B cell (primary cell): Measurements from ENCODE around the gene CCDC126. TPM values are rescaled to one million over a fixed set of nuclear protein-coding genes. Genes with fewer than 3 reads are reported as not detected.

Source experiments
- ATAC-seq: fragments of 200-7000 bp; cut with Tn5 transposase; one replicate; pipeline ENCODE4 v1.10.0; 2021; ENCODE audit warnings: low read depth, mild to moderate bottlenecking, moderate number of reproducible peaks, moderate library complexity
- CTCF ChIA-PET: fragments of 350-600 bp; sonication (Branson Sonifier 250); formaldehyde crosslinking; loops from one replicate; lab custom pipeline; 2021; ENCODE audit warnings: antibody characterized with exemption, inconsistent platforms; lab: Charles Lee
- POLR2A ChIA-PET: fragments of 350-600 bp; sonication (Branson Sonifier 250); formaldehyde crosslinking; loops from one replicate; lab custom pipeline; 2021; ENCODE audit warnings: antibody characterized with exemption; lab: Charles Lee
- DNase-seq: peaks from one replicate; pipeline ENCODE4 v3.0.0; 2013
- H2AFZ ChIP-seq: 2 replicates; pipeline ENCODE4 v1.6.1; 2012; ENCODE audit warnings: mild to moderate bottlenecking, low read depth, low read length; ENCODE audit not compliant: insufficient read depth, poor library complexity, severe bottlenecking
- H3K27ac ChIP-seq, 2 donors: 1 replicate in 1 of 2; 2 replicates in 1 of 2; pipeline ENCODE4 v1.5.1; 2012 to 2013; ENCODE audit warnings: low read length in 2 of 2, mild to moderate bottlenecking in 2 of 2, moderate library complexity in 1 of 2
- H3K27me3 ChIP-seq, 4 experiments: fragments of 200-600 bp in 1 of 4; sonication (generic) in 1 of 4; replicated peaks in 1 of 4; 1 replicate in 2 of 4; 2 replicates in 2 of 4; pipeline versions ENCODE4 v1.6.1 to v1.7.0; 2013 to 2016; ENCODE audit warnings: low read length in 3 of 4, mild to moderate bottlenecking in 2 of 4, mixed read lengths in 1 of 4, moderate library complexity in 1 of 4; ENCODE audit not compliant: insufficient read depth in 4 of 4, control insufficient read depth in 3 of 4; ENCODE audit errors: control extremely low read depth in 1 of 4
- H3K36me3 ChIP-seq, 2 experiments: replicated peaks in 1 of 2; 1 replicate in 1 of 2; 2 replicates in 1 of 2; pipeline versions ENCODE4 v1.6.1 to v1.7.1; 2013; ENCODE audit warnings: low read length in 1 of 2; ENCODE audit not compliant: insufficient read depth in 2 of 2, control insufficient read depth in 1 of 2; ENCODE audit errors: control extremely low read depth in 1 of 2, extremely low read depth in 1 of 2
- H3K4me1 ChIP-seq, 2 donors: fragments of 200-600 bp in 1 of 2; sonication (generic) in 1 of 2; 1 replicate in 1 of 2; 2 replicates in 1 of 2; pipeline versions ENCODE4 v1.5.1 to v1.6.1; 2013 to 2017; ENCODE audit warnings: low read length in 2 of 2; ENCODE audit not compliant: control insufficient read depth in 2 of 2, insufficient read depth in 2 of 2
- H3K4me2 ChIP-seq: replicated peaks from 2 replicates; pipeline ENCODE3; 2012; ENCODE audit warnings: mild to moderate bottlenecking, low read depth, low read length; ENCODE audit not compliant: poor library complexity, severe bottlenecking
- H3K4me3 ChIP-seq, 5 experiments: fragments of 200-600 bp in 1 of 5; sonication (generic) in 1 of 5; 1 replicate in 3 of 5; 2 replicates in 2 of 5; pipeline versions ENCODE4 v1.5.1 to v1.7.0; 2011 to 2016; ENCODE audit warnings: low read length in 4 of 5, mild to moderate bottlenecking in 4 of 5, low read depth in 2 of 5, control low read depth in 1 of 5, moderate library complexity in 1 of 5; ENCODE audit not compliant: insufficient read depth in 1 of 5; ENCODE audit errors: control extremely low read depth in 1 of 5, extremely low read depth in 1 of 5
- H3K79me2 ChIP-seq: fragments of 200-600 bp; sonication (generic); one replicate; pipeline ENCODE4 v1.6.0; 2016; ENCODE audit warnings: low read length; ENCODE audit not compliant: control insufficient read depth, insufficient read depth
- H3K9ac ChIP-seq: fragments of 200-600 bp; sonication (generic); 2 replicates; pipeline ENCODE4 v1.6.1; 2017; ENCODE audit warnings: mild to moderate bottlenecking, low read length, moderate library complexity
- H3K9me3 ChIP-seq, 3 donors: one replicate each; pipeline versions ENCODE4 v1.6.1 to v1.7.1; 2013; ENCODE audit warnings: low read length in 2 of 3; ENCODE audit not compliant: control insufficient read depth in 2 of 3, insufficient read depth in 1 of 3; ENCODE audit errors: control extremely low read depth in 1 of 3
- H4K20me1 ChIP-seq: 2 replicates; pipeline ENCODE4 v1.6.0; 2012; ENCODE audit warnings: mild to moderate bottlenecking, low read length; ENCODE audit not compliant: insufficient read depth, control insufficient read depth, poor library complexity, severe bottlenecking
- H3K27ac Mint-ChIP-seq: one replicate; pipeline ENCODE4 v1.8.0; 2021; ENCODE audit warnings: mixed read lengths
- H3K27me3 Mint-ChIP-seq: one replicate; pipeline ENCODE4 v1.8.0; 2021; ENCODE audit warnings: mixed read lengths
- H3K4me1 Mint-ChIP-seq: one replicate; pipeline ENCODE4 v1.8.0; 2021; ENCODE audit warnings: mixed read lengths
- H3K4me3 Mint-ChIP-seq: one replicate; pipeline ENCODE4 v1.8.0; 2021; ENCODE audit warnings: mixed read lengths
- H3K9me3 Mint-ChIP-seq: one replicate; pipeline ENCODE4 v1.8.0; 2022; ENCODE audit warnings: mixed read lengths; ENCODE audit not compliant: insufficient read depth
- EZH2 ChIP-seq: IDR thresholded peaks from 2 replicates; pipeline ENCODE4 v1.6.1; 2012; ENCODE audit warnings: borderline replicate concordance, low read depth, mild to moderate bottlenecking, moderate library complexity, low read length; ENCODE audit not compliant: insufficient read depth, poor library complexity, severe bottlenecking
- WGBS: methylation state at CpG from one replicate; pipeline ENCODE4 v1.1.5; 2013; ENCODE audit warnings: missing lambda C conversion rate; ENCODE audit not compliant: insufficient coverage; 5-methylcytosine and 5-hydroxymethylcytosine counted together
- intact Hi-C: fragments of 100-400 bp; cut with micrococcal nuclease; formaldehyde crosslinking; loops from one replicate; pipeline ENCODE4 v1.10.0; 2022
- polyA plus RNA-seq: library from polyadenylated mRNA; depleted of rRNA; stranded (reverse); fragments of >200 nt; gene quantifications from 2 replicates; pipeline ENCODE4 v1.2.3, GENCODE V29; 2012
- total RNA-seq, 2 donors: library from RNA; stranded (reverse); fragments of 120-200 nt in 1 of 2; gene quantifications; 1 replicate in 1 of 2; 2 replicates in 1 of 2; pipeline versions ENCODE4 v1.2.3 to v1.2.4, GENCODE V29; 2013 to 2022
- TF ChIP-seq, protein P1 (sequence below): fragments of 200-600 bp; IDR thresholded peaks from one replicate; pipeline ENCODE4 v1.8.0; 2022; ENCODE audit warnings: antibody characterized with exemption, mild to moderate bottlenecking

Gene CCDC126
- total and polyA plus RNA-seq, 2 donors (not counting 1 experiment from before 2014, with no cell fraction given): 3.1 to 18.0 TPM

DNA sequence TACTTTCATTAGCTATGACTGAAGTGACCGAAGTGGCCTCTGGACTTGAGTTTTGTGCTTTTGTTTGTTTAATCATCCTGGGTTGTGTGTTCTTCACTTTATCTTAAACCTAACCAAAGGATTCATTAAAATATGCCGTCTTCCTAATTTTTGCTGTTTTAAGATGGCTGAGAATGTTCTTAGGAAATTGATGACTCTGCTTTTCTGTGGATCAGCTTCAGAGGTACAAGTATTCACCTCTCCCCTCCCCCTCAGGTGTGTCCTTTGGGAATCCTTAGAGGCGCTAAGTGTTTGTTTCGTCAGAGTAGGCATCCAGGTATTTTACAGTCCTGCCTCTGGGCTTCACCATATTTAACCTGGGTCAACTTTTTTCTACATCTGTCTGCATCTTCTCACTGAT, 1.1 kb downstream of the CCDC126 start:
- H3K4me3 ChIP-seq: peak overlapping the region in 4 of 5 experiments; percentile 79 to 93 (median 88)
- POLR2A ChIA-PET: interaction anchor here (1.4 kb wide), 1 partner anchor 82 kb away, joined by 5 read pairs; the partner anchor contains the start of gene FAM221A
- no peak for TF ChIP-seq EZH2
- TF ChIP-seq, protein P1, sequence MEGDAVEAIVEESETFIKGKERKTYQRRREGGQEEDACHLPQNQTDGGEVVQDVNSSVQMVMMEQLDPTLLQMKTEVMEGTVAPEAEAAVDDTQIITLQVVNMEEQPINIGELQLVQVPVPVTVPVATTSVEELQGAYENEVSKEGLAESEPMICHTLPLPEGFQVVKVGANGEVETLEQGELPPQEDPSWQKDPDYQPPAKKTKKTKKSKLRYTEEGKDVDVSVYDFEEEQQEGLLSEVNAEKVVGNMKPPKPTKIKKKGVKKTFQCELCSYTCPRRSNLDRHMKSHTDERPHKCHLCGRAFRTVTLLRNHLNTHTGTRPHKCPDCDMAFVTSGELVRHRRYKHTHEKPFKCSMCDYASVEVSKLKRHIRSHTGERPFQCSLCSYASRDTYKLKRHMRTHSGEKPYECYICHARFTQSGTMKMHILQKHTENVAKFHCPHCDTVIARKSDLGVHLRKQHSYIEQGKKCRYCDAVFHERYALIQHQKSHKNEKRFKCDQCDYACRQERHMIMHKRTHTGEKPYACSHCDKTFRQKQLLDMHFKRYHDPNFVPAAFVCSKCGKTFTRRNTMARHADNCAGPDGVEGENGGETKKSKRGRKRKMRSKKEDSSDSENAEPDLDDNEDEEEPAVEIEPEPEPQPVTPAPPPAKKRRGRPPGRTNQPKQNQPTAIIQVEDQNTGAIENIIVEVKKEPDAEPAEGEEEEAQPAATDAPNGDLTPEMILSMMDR: no peak
- intact Hi-C loops: loop anchor here (5.0 to 10.0 kb wide), 3 partner anchors 974 to 1651 kb away; partner anchors contain the start of genes CDCA7L and PALS2
- peaks cover 15 to 58% of the 10 kb centered on the region in 2 donors for H3K4me1 ChIP-seq
- no peaks in the 10 kb centered on the region for H3K27me3 Mint-ChIP-seq
- peak overlapping the region; percentile 80 for H3K27ac Mint-ChIP-seq
- no peak for ATAC-seq
- H3K4me3 Mint-ChIP-seq: peak overlapping the region; percentile 91
- H2AFZ ChIP-seq: peak overlapping the region; percentile 85
- H3K79me2 ChIP-seq: peaks cover 58% of the 10 kb centered on the region
- H3K9me3 ChIP-seq: peaks cover 0 to 3% (median 0%) of the 10 kb centered on the region in 3 donors
- peaks cover 45% of the 10 kb centered on the region for H3K4me1 Mint-ChIP-seq
- no peak overlapping the region for H3K27ac ChIP-seq
- CTCF ChIA-PET: interaction anchor here (1.2 to 4.9 kb wide), 3 partner anchors 52 to 125 kb away, joined by 4 to 20 read pairs (median 10); no protein-coding TSS in a partner anchor
- peaks cover 5% of the 10 kb centered on the region for H4K20me1 ChIP-seq
- no CpG with 5 or more reads among the region's 4 CpGs for WGBS
- peaks cover 2% of the 10 kb centered on the region for H3K9me3 Mint-ChIP-seq
- peak overlapping the region; percentile 83 for H3K9ac ChIP-seq
- peak overlapping the region; percentile 79 for H3K4me2 ChIP-seq
- no peak for DNase-seq
- H3K36me3 ChIP-seq: no peaks in the 10 kb centered on the region
- H3K27me3 ChIP-seq: no peaks in the 10 kb centered on the region

DNA sequence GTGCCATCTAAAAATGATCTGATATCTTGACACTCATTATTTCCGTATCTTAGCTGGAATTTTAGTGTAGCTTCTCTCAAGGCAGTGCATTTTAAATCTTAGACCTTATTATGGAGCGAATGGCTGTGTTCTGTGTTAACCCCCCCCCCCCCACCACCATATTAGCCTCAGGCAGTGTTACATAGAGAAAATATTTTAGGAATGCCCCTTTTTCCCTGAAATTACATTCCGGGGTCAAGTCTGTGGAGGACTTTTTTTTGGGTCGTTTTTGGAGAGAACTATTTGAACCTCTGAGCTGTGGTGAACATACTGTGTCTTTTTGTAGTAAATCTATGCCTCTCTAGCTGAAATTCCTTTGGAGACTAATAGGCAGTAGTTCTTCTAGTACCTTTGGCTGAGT, 3.1 kb downstream of the CCDC126 start:
- TF ChIP-seq, protein P1: no peak
- TF ChIP-seq EZH2: no peak
- H3K79me2 ChIP-seq: peaks cover 65% of the 10 kb centered on the region
- ATAC-seq (no peak), DNase-seq (no peak)
- intact Hi-C loops: no loop called here
- CTCF ChIA-PET: interaction anchor here (0.7 kb wide), 1 partner anchor 396 kb away, joined by 4 read pairs; no protein-coding TSS in a partner anchor
- H2AFZ ChIP-seq: no peak overlapping the region
- H3K9ac ChIP-seq: no peak overlapping the region
- H3K4me1 Mint-ChIP-seq: peaks cover 44% of the 10 kb centered on the region
- H3K27me3 ChIP-seq: no peaks in the 10 kb centered on the region
- no peak overlapping the region for H3K4me3 ChIP-seq
- no CpG with 5 or more reads among the region's 4 CpGs for WGBS
- H3K4me2 ChIP-seq: no peak overlapping the region
- peaks cover 0 to 3% (median 0%) of the 10 kb centered on the region in 3 donors for H3K9me3 ChIP-seq
- H3K4me3 Mint-ChIP-seq: peak overlapping the region; percentile 2
- H3K9me3 Mint-ChIP-seq: peaks cover under 1% of the 10 kb centered on the region
- no peak overlapping the region for H3K27ac Mint-ChIP-seq
- H3K36me3 ChIP-seq: peaks cover 0 to 3% of the 10 kb centered on the region in 2 experiments
- peaks cover 5% of the 10 kb centered on the region for H4K20me1 ChIP-seq
- peaks cover 13 to 45% of the 10 kb centered on the region in 2 donors for H3K4me1 ChIP-seq
- H3K27me3 Mint-ChIP-seq: no peaks in the 10 kb centered on the region
- no peak overlapping the region for H3K27ac ChIP-seq
- POLR2A ChIA-PET: interaction anchor here (0.6 kb wide), 2 partner anchors 53 to 1498 kb away, joined by 3 to 8 read pairs; no protein-coding TSS in a partner anchor
